Endodermal cell (in vitro differentiated cells): ENCODE data around the gene PLXNC1. TPM values are rescaled to one million over a fixed set of nuclear protein-coding genes. Genes with fewer than 3 reads are reported as not detected.

ENCODE experiments used
- DNase-seq: peaks from one replicate; pipeline ENCODE4 v3.0.0-alpha.2; 2017
- H3K27ac ChIP-seq: 2 replicates; pipeline ENCODE4 v1.5.1; 2013; ENCODE audit warnings: mild to moderate bottlenecking, low read depth, low read length, moderate library complexity
- H3K27me3 ChIP-seq: 2 replicates; pipeline ENCODE4 v1.6.1; 2013; ENCODE audit warnings: mild to moderate bottlenecking, low read length, moderate library complexity; ENCODE audit not compliant: insufficient read depth, control insufficient read depth, poor library complexity, severe bottlenecking
- H3K36me3 ChIP-seq: 2 replicates; pipeline ENCODE4 v1.7.0; 2013; ENCODE audit warnings: mild to moderate bottlenecking, low read length, moderate library complexity; ENCODE audit not compliant: control insufficient read depth, insufficient read depth
- H3K4me1 ChIP-seq: one replicate; pipeline ENCODE4 v1.7.0; 2013; ENCODE audit warnings: low read length; ENCODE audit not compliant: control insufficient read depth, insufficient read depth
- H3K4me3 ChIP-seq: 2 replicates; pipeline ENCODE4 v1.5.1; 2013; ENCODE audit warnings: mild to moderate bottlenecking, low read length, moderate library complexity
- H3K9ac ChIP-seq: 2 replicates; pipeline ENCODE4 v1.6.1; 2013; ENCODE audit warnings: mild to moderate bottlenecking, low read length, moderate library complexity; ENCODE audit not compliant: poor library complexity, severe bottlenecking; ENCODE audit errors: extremely low read depth
- H3K9me3 ChIP-seq: 2 replicates; pipeline ENCODE4 v1.6.1; 2013; ENCODE audit warnings: mild to moderate bottlenecking, low read length, moderate library complexity; ENCODE audit not compliant: control insufficient read depth
- H3K27ac Mint-ChIP-seq: 2 replicates; pipeline ENCODE4 v1.8.0; 2020; ENCODE audit warnings: mixed read lengths
- H3K27me3 Mint-ChIP-seq: 2 replicates; pipeline ENCODE4 v1.8.0; 2021; ENCODE audit warnings: mild to moderate bottlenecking, mixed read lengths; ENCODE audit not compliant: insufficient read depth
- H3K36me3 Mint-ChIP-seq: 2 replicates; pipeline ENCODE4 v1.8.0; 2020; ENCODE audit warnings: low read depth, mixed read lengths
- H3K4me1 Mint-ChIP-seq: 2 replicates; pipeline ENCODE4 v1.8.0; 2020; ENCODE audit warnings: mixed read lengths
- H3K4me3 Mint-ChIP-seq: 2 replicates; pipeline ENCODE4 v1.8.0; 2020; ENCODE audit warnings: mild to moderate bottlenecking, moderate library complexity, mixed read lengths
- H3K9me3 Mint-ChIP-seq: 2 replicates; pipeline ENCODE4 v1.8.0; 2020; ENCODE audit warnings: mild to moderate bottlenecking, mixed read lengths
- WGBS, 2 experiments: methylation state at CpG; one replicate each; pipeline versions ENCODE4 v1.1.5 to v1.1.7; 2013; ENCODE audit warnings: missing lambda C conversion rate in 2 of 2, mixed read lengths in 1 of 2; ENCODE audit not compliant: insufficient coverage in 1 of 2, insufficient read length in 1 of 2; 5-methylcytosine and 5-hydroxymethylcytosine counted together
- total RNA-seq, 2 donors: library from RNA; stranded (reverse); fragmentation: NEBNext Ultra II Directional in 1 of 2; extraction: Animal tissue kit (Norgen Biotek cat#: 25700) in 1 of 2; gene quantifications; 2 replicates in 1 of 2; 3 replicates in 1 of 2; pipeline ENCODE4 v1.2.1, GENCODE V29; 2021
- TF ChIP-seq, protein P1 (sequence below): fragments of 200-600 bp; sonication (generic); conservative IDR thresholded peaks from 2 replicates; pipeline ENCODE4 v1.5.0; 2021; ENCODE audit warnings: antibody characterized with exemption, mild to moderate bottlenecking

PLXNC1 gene
- total RNA-seq, 2 donors from 2014 or later, result 1.6 to 1.9 TPM

DNA sequence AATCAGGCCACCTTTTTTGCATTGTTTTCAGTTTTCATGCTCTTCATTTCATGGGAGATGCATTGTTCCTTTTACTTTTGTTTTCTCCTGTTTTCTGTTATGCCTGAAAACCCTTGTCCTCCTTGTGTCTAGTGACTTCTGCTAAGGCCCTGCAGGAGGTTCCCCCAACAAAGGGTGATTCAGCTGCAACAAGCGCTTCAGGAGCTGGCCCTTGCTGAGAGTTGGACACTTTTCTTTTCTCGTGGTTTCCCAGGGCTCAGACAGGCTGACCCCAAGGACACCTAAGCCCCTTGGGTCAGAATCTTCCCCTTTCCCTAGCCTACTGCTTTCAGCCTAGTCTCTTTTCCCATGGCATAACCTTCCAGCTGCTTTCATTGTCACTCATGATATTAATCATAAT is 98.9 kb downstream of the PLXNC1 start:
- Histone ChIP-seq H3K4me1 (no peaks in the 10 kb centered on the region), H3K27ac (peak overlapping the region; percentile 91), H3K9ac (no peak overlapping the region), H3K36me3 (no peaks in the 10 kb centered on the region), H3K9me3 (no peaks in the 10 kb centered on the region), H3K4me3 (no peak overlapping the region), H3K27me3 (no peaks in the 10 kb centered on the region)
- no peak overlapping the region for H3K27ac Mint-ChIP-seq
- peaks cover 17% of the 10 kb centered on the region for H3K4me1 Mint-ChIP-seq
- no peak for DNase-seq
- TF ChIP-seq, protein P1, sequence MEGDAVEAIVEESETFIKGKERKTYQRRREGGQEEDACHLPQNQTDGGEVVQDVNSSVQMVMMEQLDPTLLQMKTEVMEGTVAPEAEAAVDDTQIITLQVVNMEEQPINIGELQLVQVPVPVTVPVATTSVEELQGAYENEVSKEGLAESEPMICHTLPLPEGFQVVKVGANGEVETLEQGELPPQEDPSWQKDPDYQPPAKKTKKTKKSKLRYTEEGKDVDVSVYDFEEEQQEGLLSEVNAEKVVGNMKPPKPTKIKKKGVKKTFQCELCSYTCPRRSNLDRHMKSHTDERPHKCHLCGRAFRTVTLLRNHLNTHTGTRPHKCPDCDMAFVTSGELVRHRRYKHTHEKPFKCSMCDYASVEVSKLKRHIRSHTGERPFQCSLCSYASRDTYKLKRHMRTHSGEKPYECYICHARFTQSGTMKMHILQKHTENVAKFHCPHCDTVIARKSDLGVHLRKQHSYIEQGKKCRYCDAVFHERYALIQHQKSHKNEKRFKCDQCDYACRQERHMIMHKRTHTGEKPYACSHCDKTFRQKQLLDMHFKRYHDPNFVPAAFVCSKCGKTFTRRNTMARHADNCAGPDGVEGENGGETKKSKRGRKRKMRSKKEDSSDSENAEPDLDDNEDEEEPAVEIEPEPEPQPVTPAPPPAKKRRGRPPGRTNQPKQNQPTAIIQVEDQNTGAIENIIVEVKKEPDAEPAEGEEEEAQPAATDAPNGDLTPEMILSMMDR, result no peak
- WGBS, 2 experiments, result 15 to 66% methylated on average over 2 of the region's 2 CpGs
- H3K27me3 Mint-ChIP-seq, result no peaks in the 10 kb centered on the region
- no peaks in the 10 kb centered on the region for H3K9me3 Mint-ChIP-seq
- H3K4me3 Mint-ChIP-seq, result no peak overlapping the region
- H3K36me3 Mint-ChIP-seq, result no peaks in the 10 kb centered on the region

DNA sequence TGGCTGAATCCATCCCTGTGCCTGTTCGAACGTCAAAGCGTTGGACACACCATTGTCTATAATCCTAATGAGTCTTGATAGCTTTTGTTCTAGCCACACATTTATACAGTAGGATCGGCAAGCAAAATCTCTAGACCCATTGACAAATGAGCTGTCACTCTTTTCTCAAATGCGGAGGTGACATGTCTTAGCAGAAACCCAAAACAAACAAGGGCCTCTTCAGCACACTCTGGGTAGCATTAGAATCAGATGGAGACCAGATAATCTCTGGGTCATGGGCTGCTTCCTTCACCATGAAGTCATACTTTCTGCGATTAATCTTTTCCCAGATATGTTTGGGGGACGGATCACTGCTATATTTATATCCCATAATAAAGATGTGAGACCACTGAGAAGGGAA is 100.2 kb downstream of the PLXNC1 start:
- Histone ChIP-seq H3K4me1 (no peaks in the 10 kb centered on the region), H3K4me3 (no peak overlapping the region), H3K27me3 (no peaks in the 10 kb centered on the region), H3K27ac (no peak overlapping the region), H3K9ac (no peak overlapping the region), H3K9me3 (no peaks in the 10 kb centered on the region), H3K36me3 (no peaks in the 10 kb centered on the region)
- no peak overlapping the region for H3K27ac Mint-ChIP-seq
- 92% methylated on average over 6 to 7 of the region's 7 CpGs for WGBS, 2 experiments
- no peaks in the 10 kb centered on the region for H3K36me3 Mint-ChIP-seq
- no peak overlapping the region for H3K4me3 Mint-ChIP-seq
- H3K27me3 Mint-ChIP-seq, result no peaks in the 10 kb centered on the region
- TF ChIP-seq, protein P1, result no peak
- peaks cover 17% of the 10 kb centered on the region for H3K4me1 Mint-ChIP-seq
- DNase-seq, result no peak
- H3K9me3 Mint-ChIP-seq, result no peaks in the 10 kb centered on the region

DNA sequence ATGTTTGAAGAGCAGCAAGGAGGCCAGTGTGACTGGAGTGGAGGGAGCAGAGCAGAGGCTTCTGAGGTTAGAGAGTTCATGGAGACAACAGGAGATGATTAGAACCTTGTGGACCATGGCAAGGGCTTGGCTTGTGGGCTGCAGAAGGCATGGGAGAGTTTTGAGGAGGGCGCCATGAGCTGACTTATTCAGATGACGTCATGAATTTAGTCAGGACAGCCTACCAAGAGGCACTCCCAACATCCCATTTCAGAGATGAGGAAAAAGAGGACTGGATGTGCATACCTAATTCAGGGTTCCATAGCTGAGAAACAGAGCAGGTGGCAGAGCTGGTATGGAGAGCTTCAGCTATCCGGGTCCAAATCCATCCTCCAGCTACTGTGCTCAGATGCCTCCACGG is 101.8 kb downstream of the PLXNC1 start:
- Mint-ChIP-seq H3K36me3 (no peaks in the 10 kb centered on the region), H3K27ac (no peak overlapping the region), H3K4me3 (no peak overlapping the region), H3K9me3 (no peaks in the 10 kb centered on the region), H3K4me1 (peaks cover 24% of the 10 kb centered on the region), H3K27me3 (no peaks in the 10 kb centered on the region)
- Histone ChIP-seq H3K9me3 (no peaks in the 10 kb centered on the region), H3K27me3 (no peaks in the 10 kb centered on the region), H3K4me3 (no peak overlapping the region), H3K4me1 (no peaks in the 10 kb centered on the region), H3K9ac (no peak overlapping the region), H3K27ac (no peak overlapping the region), H3K36me3 (no peaks in the 10 kb centered on the region)
- no peak for DNase-seq
- TF ChIP-seq, protein P1, result no peak
- 93 to 100% methylated on average over 3 to 4 of the region's 4 CpGs for WGBS, 2 experiments
